Activated CD8-positive, alpha-beta T cell treated with anti-CD3 and anti-CD28 coated beads for 36 hours (primary cell): Measurements from ENCODE around the gene MBLAC2. TPM values are rescaled to one million over a fixed set of nuclear protein-coding genes. Genes with fewer than 3 reads are reported as not detected.

Experiments used
- ATAC-seq: fragments of 200-7000 bp; cut with Tn5 transposase; one replicate; pipeline ENCODE4 v1.10.0; 2021; ENCODE audit warnings: mild to moderate bottlenecking, moderate library complexity
- CTCF ChIA-PET: fragments of 350-600 bp; sonication (Branson Sonifier 250); formaldehyde crosslinking; loops from one replicate; lab custom pipeline; 2021; ENCODE audit warnings: antibody characterized with exemption; lab: Charles Lee
- POLR2A ChIA-PET: fragments of 350-600 bp; sonication (Branson Sonifier 250); formaldehyde crosslinking; loops from one replicate; lab custom pipeline; 2021; ENCODE audit warnings: antibody characterized with exemption; lab: Charles Lee
- DNase-seq: peaks from one replicate; pipeline ENCODE4 v3.0.0-alpha.2; 2020
- H3K27ac Mint-ChIP-seq: one replicate; pipeline ENCODE4 v1.8.0; 2021; ENCODE audit warnings: mild to moderate bottlenecking, mixed read lengths
- H3K27me3 Mint-ChIP-seq: one replicate; pipeline ENCODE4 v1.8.0; 2021; ENCODE audit warnings: mixed read lengths
- H3K36me3 Mint-ChIP-seq: one replicate; pipeline ENCODE4 v1.8.0; 2021; ENCODE audit warnings: low read depth, mixed read lengths
- H3K4me1 Mint-ChIP-seq: one replicate; pipeline ENCODE4 v1.8.0; 2021; ENCODE audit warnings: low read depth, mixed read lengths
- H3K4me3 Mint-ChIP-seq: one replicate; pipeline ENCODE4 v1.8.0; 2021; ENCODE audit warnings: mild to moderate bottlenecking, moderate library complexity, mixed read lengths
- H3K9me3 Mint-ChIP-seq: one replicate; pipeline ENCODE4 v1.8.0; 2021; ENCODE audit warnings: mixed read lengths
- CTCF ChIP-seq: fragments of 200-600 bp; IDR thresholded peaks from one replicate; pipeline ENCODE4 v1.8.0; 2022; ENCODE audit warnings: antibody characterized with exemption, mild to moderate bottlenecking
- intact Hi-C: fragments of 100-400 bp; cut with micrococcal nuclease; formaldehyde crosslinking; loops from one replicate; pipeline ENCODE4 v1.10.0; 2022
- total RNA-seq, 2 experiments: library from RNA; stranded (reverse); gene quantifications; one replicate each; pipeline ENCODE4 v1.2.3, GENCODE V29; 2021

MBLAC2 gene
- total RNA-seq, 2 experiments from 2014 or later: 4.9 to 5.2 TPM

GRCh38 chr5:90421136-90421535 lies 53.4 kb downstream of the MBLAC2 start:
- Mint-ChIP-seq H3K4me3 (no peak overlapping the region), H3K36me3 (no peaks in the 10 kb centered on the region), H3K4me1 (no peaks in the 10 kb centered on the region), H3K9me3 (no peaks in the 10 kb centered on the region), H3K27ac (no peak overlapping the region), H3K27me3 (peaks cover 24% of the 10 kb centered on the region)
- CTCF ChIA-PET: interaction anchor here (1.0 to 1.5 kb wide), 2 partner anchors 10 to 13 kb away, joined by 4 to 6 read pairs; no protein-coding TSS in a partner anchor
- no peak for ATAC-seq
- POLR2A ChIA-PET: interaction anchor here (1.6 kb wide), 1 partner anchor 11 kb away, joined by 7 read pairs; the partner anchor contains the start of gene CETN3
- DNase-seq: peak; percentile 9
- TF ChIP-seq CTCF: no peak
- intact Hi-C loops: no loop called here

GRCh38 chr5:90418214-90418613 lies 56.4 kb downstream of the MBLAC2 start:
- POLR2A ChIA-PET: no interaction called here
- Mint-ChIP-seq H3K4me3 (no peak overlapping the region), H3K9me3 (no peaks in the 10 kb centered on the region), H3K27me3 (peaks cover 22% of the 10 kb centered on the region), H3K27ac (no peak overlapping the region), H3K36me3 (no peaks in the 10 kb centered on the region), H3K4me1 (no peaks in the 10 kb centered on the region)
- CTCF ChIA-PET: interaction anchor here (2.3 kb wide), 1 partner anchor 21 kb away, joined by 7 read pairs; no protein-coding TSS in a partner anchor
- ATAC-seq (no peak), DNase-seq (no peak)
- intact Hi-C loops: no loop called here
- no peak for TF ChIP-seq CTCF

- Mint-ChIP-seq H3K4me1 (peaks cover 15% of the 10 kb centered on the region), H3K4me3 (no peak overlapping the region), H3K36me3 (peaks cover 14% of the 10 kb centered on the region), H3K9me3 (no peaks in the 10 kb centered on the region), H3K27me3 (no peaks in the 10 kb centered on the region), H3K27ac (no peak overlapping the region)
- ATAC-seq (no peak), DNase-seq (no peak)
- TF ChIP-seq CTCF: no peak
- ChIA-PET CTCF (interaction anchor here (1.0 to 3.0 kb wide), 8 partner anchors 9 to 120 kb away, joined by 3 to 11 read pairs (median 6); partner anchors contain the start of gene LYSMD3), POLR2A (interaction anchor here (0.6 to 1.8 kb wide), 9 partner anchors 9 to 111 kb away, joined by 3 to 17 read pairs (median 3); partner anchors contain the start of genes MBLAC2 and POLR3G)
- intact Hi-C loops: no loop called here
These were observed 64.3 kb downstream of the MBLAC2 start for GRCh38 chr5:90410178-90410762.

- H3K27me3 Mint-ChIP-seq: no peaks in the 10 kb centered on the region
- POLR2A ChIA-PET: interaction anchor here (0.6 to 1.8 kb wide), 7 partner anchors 8 to 112 kb away, joined by 3 to 17 read pairs (median 3); partner anchors contain the start of genes MBLAC2 and POLR3G
- no peak within 1 kb of the TSS for H3K27ac Mint-ChIP-seq
- H3K4me1 Mint-ChIP-seq: peaks cover 17% of the 10 kb centered on the region
- H3K9me3 Mint-ChIP-seq: no peaks in the 10 kb centered on the region
- H3K36me3 Mint-ChIP-seq: peaks cover 18% of the 10 kb centered on the region
- DNase-seq (peak; percentile 94), ATAC-seq (peak; percentile 94)
- H3K4me3 Mint-ChIP-seq: no peak within 1 kb of the TSS
- CTCF ChIA-PET: interaction anchor here (1.1 to 3.0 kb wide), 7 partner anchors 8 to 121 kb away, joined by 3 to 11 read pairs (median 6); partner anchors contain the start of gene LYSMD3
- intact Hi-C loops: loop anchor here (10.0 kb wide), 1 partner anchor 115 kb away; the partner anchor contains the start of gene LYSMD3
- TF ChIP-seq CTCF: no peak
These were observed 65.0 kb downstream of the MBLAC2 start, which contains the start of gene CETN3 for GRCh38 chr5:90409318-90410177. Gene CETN3, minus strand, starts transcription at chr5:90409756. Its CDS starts 95 bp downstream, at chr5:90409661.
